Measurements from ENCODE around the gene SEMA3E. TPM values are rescaled to one million over a fixed set of nuclear protein-coding genes. Genes with fewer than 3 reads are reported as not detected.

Gene SEMA3E
- polyA plus RNA-seq, 1 of the 3 experiments (the other 2 are of a cell fraction), result under 0.01 TPM

DNA sequence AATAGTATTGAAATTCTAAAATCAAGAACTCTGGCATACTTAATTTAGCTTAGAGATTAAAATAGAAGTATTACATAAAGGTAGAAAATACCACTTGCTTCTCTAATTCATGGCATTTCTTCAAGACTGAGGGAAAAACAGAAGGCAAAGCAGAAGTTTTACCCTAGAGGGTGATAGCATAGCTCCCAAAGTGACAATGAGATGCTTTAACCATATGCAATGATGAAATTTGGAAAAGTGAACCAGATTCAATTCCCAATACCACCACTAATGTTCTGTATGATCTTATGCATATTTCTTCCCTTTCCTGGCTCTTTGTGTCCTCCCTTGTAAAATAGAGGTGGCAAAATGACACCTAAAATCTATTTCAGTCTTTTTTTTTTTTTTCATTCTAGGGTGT is 260.5 kb downstream of the SEMA3E start:
- H3K4me2 ChIP-seq, result no peak overlapping the region
- no peak overlapping the region for H2AFZ ChIP-seq (ENCODE audit: low read depth)
- no peaks in the 10 kb centered on the region for H3K36me3 ChIP-seq (replicated peaks in 1 of 2; ENCODE audit: control insufficient read depth in 1 of 2, insufficient read depth in 2 of 2, low read length in 1 of 2)
- H3K79me2 ChIP-seq (ENCODE audit: insufficient read depth), result no peaks in the 10 kb centered on the region
- H3K4me3 ChIP-seq (ENCODE audit: low read depth in 2 of 2, low read length in 1 of 2), result no peak overlapping the region
- H3F3A ChIP-seq (replicated peaks; ENCODE audit: insufficient read depth), result peaks cover 5% of the 10 kb centered on the region
- H3K9me3 ChIP-seq, result no peaks in the 10 kb centered on the region
- H3K9ac ChIP-seq, result no peak overlapping the region
- TF ChIP-seq FOXM1 (IDR thresholded peaks at IDR 0.05; ENCODE audit: low read depth) (no peak), ELF1 (IDR thresholded peaks at IDR 0.05) (no peak), RCOR1 (IDR thresholded peaks at IDR 0.05; ENCODE audit: low read length) (no peak), MEF2A (IDR thresholded peaks at IDR 0.05; ENCODE audit: borderline replicate concordance, low read depth) (no peak), FOXJ3 (CRISPR knock-in tag; IDR thresholded peaks at IDR 0.05) (no peak), MXI1 (IDR thresholded peaks at IDR 0.05; ENCODE audit: low read depth, low read length) (no peak)
- TF ChIP-seq, protein P1, sequence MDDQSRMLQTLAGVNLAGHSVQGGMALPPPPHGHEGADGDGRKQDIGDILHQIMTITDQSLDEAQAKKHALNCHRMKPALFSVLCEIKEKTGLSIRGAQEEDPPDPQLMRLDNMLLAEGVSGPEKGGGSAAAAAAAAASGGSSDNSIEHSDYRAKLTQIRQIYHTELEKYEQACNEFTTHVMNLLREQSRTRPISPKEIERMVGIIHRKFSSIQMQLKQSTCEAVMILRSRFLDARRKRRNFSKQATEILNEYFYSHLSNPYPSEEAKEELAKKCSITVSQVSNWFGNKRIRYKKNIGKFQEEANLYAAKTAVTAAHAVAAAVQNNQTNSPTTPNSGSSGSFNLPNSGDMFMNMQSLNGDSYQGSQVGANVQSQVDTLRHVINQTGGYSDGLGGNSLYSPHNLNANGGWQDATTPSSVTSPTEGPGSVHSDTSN (IDR thresholded peaks at IDR 0.05), result no peak
- ChIA-PET CTCF (interaction anchor here (0.6 to 1.6 kb wide), 2 partner anchors 21 to 268 kb away, joined by 3 to 4 read pairs; no protein-coding TSS in a partner anchor), POLR2A (no interaction called here)
- no peaks in the 10 kb centered on the region; a peak in 1 of 4 replicates for H3K4me1 ChIP-seq (ENCODE audit: control insufficient read depth in 1 of 2, insufficient read depth in 2 of 2, low read depth in 1 of 2, low read length in 1 of 2)
- no peak overlapping the region for H3K27ac ChIP-seq (ENCODE audit: low read depth in 2 of 2, low read length in 1 of 2)
- no peaks in the 10 kb centered on the region for H4K20me1 ChIP-seq (ENCODE audit: insufficient read depth)
- H3K9me2 ChIP-seq, result 0 out of 2 replicates have a peak, but pooled peaks cover 4% of the 10 kb centered on the region
- H3K27me3 ChIP-seq (ENCODE audit: insufficient read depth), result no peaks in the 10 kb centered on the region
- no peak for DNase-seq

DNA sequence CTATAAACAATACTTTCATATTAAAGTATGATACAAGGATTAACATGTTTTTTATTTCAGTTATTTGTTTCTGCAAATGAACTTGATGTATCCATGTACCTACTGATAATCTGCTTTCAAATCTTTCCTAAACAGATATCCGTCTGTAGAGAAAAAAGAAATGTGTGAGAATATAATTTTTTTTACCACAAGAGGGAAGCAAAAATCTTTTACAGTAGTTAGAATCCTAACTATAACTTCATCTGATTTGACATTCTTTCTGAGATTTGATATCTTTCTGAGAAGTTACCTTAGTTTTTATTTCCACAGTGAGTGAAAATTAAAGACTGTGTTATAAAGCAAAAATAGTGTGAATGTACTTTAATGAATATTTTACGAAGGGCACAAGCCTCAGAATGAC is 282.3 kb downstream of the SEMA3E start:
- no peak overlapping the region for H3K4me2 ChIP-seq
- H4K20me1 ChIP-seq (ENCODE audit: insufficient read depth), result no peaks in the 10 kb centered on the region
- H3K4me3 ChIP-seq (ENCODE audit: low read depth in 2 of 2, low read length in 1 of 2), result no peak overlapping the region
- no peaks in the 10 kb centered on the region for H3K36me3 ChIP-seq (replicated peaks in 1 of 2; ENCODE audit: control insufficient read depth in 1 of 2, insufficient read depth in 2 of 2, low read length in 1 of 2)
- no peaks in the 10 kb centered on the region for H3K79me2 ChIP-seq (ENCODE audit: insufficient read depth)
- H3K9me3 ChIP-seq, result no peaks in the 10 kb centered on the region
- H3F3A ChIP-seq (replicated peaks; ENCODE audit: insufficient read depth), result no peaks in the 10 kb centered on the region
- TF ChIP-seq RAD21 (IDR thresholded peaks at IDR 0.05; ENCODE audit: low read length) (peak; percentile 35; the same call in 1 of the 2 replicates), GATA2 (CRISPR knock-in tag; IDR thresholded peaks at IDR 0.05) (peak; percentile 7; the same call in 1 of the 2 replicates), GABPA (IDR thresholded peaks at IDR 0.05; ENCODE audit: low read depth) (no peak)
- TF ChIP-seq, protein P2, sequence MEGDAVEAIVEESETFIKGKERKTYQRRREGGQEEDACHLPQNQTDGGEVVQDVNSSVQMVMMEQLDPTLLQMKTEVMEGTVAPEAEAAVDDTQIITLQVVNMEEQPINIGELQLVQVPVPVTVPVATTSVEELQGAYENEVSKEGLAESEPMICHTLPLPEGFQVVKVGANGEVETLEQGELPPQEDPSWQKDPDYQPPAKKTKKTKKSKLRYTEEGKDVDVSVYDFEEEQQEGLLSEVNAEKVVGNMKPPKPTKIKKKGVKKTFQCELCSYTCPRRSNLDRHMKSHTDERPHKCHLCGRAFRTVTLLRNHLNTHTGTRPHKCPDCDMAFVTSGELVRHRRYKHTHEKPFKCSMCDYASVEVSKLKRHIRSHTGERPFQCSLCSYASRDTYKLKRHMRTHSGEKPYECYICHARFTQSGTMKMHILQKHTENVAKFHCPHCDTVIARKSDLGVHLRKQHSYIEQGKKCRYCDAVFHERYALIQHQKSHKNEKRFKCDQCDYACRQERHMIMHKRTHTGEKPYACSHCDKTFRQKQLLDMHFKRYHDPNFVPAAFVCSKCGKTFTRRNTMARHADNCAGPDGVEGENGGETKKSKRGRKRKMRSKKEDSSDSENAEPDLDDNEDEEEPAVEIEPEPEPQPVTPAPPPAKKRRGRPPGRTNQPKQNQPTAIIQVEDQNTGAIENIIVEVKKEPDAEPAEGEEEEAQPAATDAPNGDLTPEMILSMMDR (IDR thresholded peaks at IDR 0.05), result peak; percentile 51
- 31% methylated on average over 2 of the region's 2 CpGs for WGBS (ENCODE audit: low lambda C conversion rate)
- H3K9me2 ChIP-seq, result no peaks in the 10 kb centered on the region
- no peaks in the 10 kb centered on the region; a peak in 1 of 4 replicates for H3K4me1 ChIP-seq (ENCODE audit: control insufficient read depth in 1 of 2, insufficient read depth in 2 of 2, low read depth in 1 of 2, low read length in 1 of 2)
- no peaks in the 10 kb centered on the region for H3K27me3 ChIP-seq (ENCODE audit: insufficient read depth)
- no peak overlapping the region for H3K27ac ChIP-seq (ENCODE audit: low read depth in 2 of 2, low read length in 1 of 2)
- no peak overlapping the region for H3K9ac ChIP-seq
- H2AFZ ChIP-seq (ENCODE audit: low read depth), result no peak overlapping the region
- DNase-seq, result no peak
- ChIA-PET POLR2A (no interaction called here), CTCF (interaction anchor here (0.7 to 1.7 kb wide), 11 partner anchors 11 to 628 kb away, joined by 3 to 9 read pairs (median 4); no protein-coding TSS in a partner anchor)

Data from SK-N-SH (cell line).